NCI-H524 (cell line): ENCODE data around the gene ABCA6.
A peak's percentile ranks its signal among the peaks of the same experiment; 100 is the strongest.
"Not testable (repeated sequence)": the region's sequence is repeated elsewhere in the genome, so short reads cannot be mapped to it uniquely, and the experiment has no call there.

Experiments used
- DNase-seq, 2 experiments: peaks; one replicate each; lab custom pipeline; 2025; lab: John Stamatoyannopoulos, UW

The ABCA6 gene

GRCh38 chr17:69073392-69073791 lies 68.3 kb downstream of the ABCA6 start:
- not testable (repeated sequence) for DNase-seq

GRCh38 chr17:69072803-69073256 lies 68.9 kb downstream of the ABCA6 start:
- DNase-seq: not testable (repeated sequence)

GRCh38 chr17:69071233-69071586 lies 70.5 kb downstream of the ABCA6 start:
- peak in 1 of 2 experiments; percentile 26 for DNase-seq

GRCh38 chr17:69070378-69071232 lies 71.1 kb downstream of the ABCA6 start:
- not testable (repeated sequence) for DNase-seq

GRCh38 chr17:69069226-69069750 lies 72.4 kb downstream of the ABCA6 start:
- no peak for DNase-seq

- DNase-seq: no peak
Measured at GRCh38 chr17:69067274-69068047, 74.2 kb downstream of the ABCA6 start.

GRCh38 chr17:69066482-69066881 lies 75.2 kb downstream of the ABCA6 start:
- DNase-seq: peak; percentile 78 to 94

- no peak for DNase-seq
Measured at GRCh38 chr17:69065113-69065512, 76.6 kb downstream of the ABCA6 start.

- DNase-seq: no peak
Measured at GRCh38 chr17:69064476-69064875, 77.2 kb downstream of the ABCA6 start.

- DNase-seq: no peak
Measured at GRCh38 chr17:69064001-69064400, 77.7 kb downstream of the ABCA6 start.

- DNase-seq: no peak
Measured at GRCh38 chr17:69062860-69063581, 78.7 kb downstream of the ABCA6 start.

GRCh38 chr17:69061721-69062556 lies 79.8 kb downstream of the ABCA6 start:
- DNase-seq: no peak

- DNase-seq: no peak
Measured at GRCh38 chr17:69060822-69061221, 80.9 kb downstream of the ABCA6 start, which contains the start of gene ABCA9. Gene ABCA9, minus strand, starts transcription at chr17:69060927. Its CDS starts 9,801 bp downstream, at chr17:69051126.

- DNase-seq: no peak
Measured at GRCh38 chr17:69059458-69060175, 82.1 kb downstream of the ABCA6 start.

- DNase-seq: peak in 1 of 2 experiments; percentile 27
Measured at GRCh38 chr17:69058165-69058564, 83.5 kb downstream of the ABCA6 start.

- no peak for DNase-seq
Measured at GRCh38 chr17:69057280-69057679, 84.4 kb downstream of the ABCA6 start.

GRCh38 chr17:69056179-69056823 lies 85.4 kb downstream of the ABCA6 start:
- no peak for DNase-seq

- DNase-seq: no peak
Measured at GRCh38 chr17:69055334-69055733, 86.4 kb downstream of the ABCA6 start.

- DNase-seq: no peak
Measured at GRCh38 chr17:69050999-69051775, 90.5 kb downstream of the ABCA6 start.
